GM21737 (cell line): ENCODE measurements around the gene SLC49A3.

ENCODE experiments used
- ATAC-seq: cut with Tn5 transposase; IDR thresholded peaks from one replicate; pipeline ENCODE4 v1.9.1; 2021; ENCODE audit warnings: mild to moderate bottlenecking, moderate library complexity; ENCODE audit not compliant: unreplicated experiment

SLC49A3 gene

DNA sequence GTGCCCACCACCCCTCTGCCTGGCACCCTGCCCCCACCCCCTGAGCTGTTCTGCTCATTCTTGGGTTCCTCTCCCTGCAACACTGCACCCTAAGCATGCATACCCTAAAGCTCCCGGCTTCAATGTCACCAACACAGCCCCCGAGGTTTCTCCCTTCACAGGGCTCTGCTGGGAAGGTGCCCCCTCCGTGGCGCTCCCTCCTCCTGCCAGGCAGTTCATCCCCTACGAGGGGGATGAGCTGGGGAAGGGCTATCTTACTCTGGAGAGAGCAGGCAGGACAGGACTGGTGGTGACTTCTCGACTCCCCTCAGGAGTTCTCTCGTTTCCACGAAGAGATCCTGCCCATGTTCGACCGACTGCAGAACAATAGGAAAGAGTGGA is 21.4 kb downstream of the SLC49A3 start:
- ATAC-seq, result no peak

DNA sequence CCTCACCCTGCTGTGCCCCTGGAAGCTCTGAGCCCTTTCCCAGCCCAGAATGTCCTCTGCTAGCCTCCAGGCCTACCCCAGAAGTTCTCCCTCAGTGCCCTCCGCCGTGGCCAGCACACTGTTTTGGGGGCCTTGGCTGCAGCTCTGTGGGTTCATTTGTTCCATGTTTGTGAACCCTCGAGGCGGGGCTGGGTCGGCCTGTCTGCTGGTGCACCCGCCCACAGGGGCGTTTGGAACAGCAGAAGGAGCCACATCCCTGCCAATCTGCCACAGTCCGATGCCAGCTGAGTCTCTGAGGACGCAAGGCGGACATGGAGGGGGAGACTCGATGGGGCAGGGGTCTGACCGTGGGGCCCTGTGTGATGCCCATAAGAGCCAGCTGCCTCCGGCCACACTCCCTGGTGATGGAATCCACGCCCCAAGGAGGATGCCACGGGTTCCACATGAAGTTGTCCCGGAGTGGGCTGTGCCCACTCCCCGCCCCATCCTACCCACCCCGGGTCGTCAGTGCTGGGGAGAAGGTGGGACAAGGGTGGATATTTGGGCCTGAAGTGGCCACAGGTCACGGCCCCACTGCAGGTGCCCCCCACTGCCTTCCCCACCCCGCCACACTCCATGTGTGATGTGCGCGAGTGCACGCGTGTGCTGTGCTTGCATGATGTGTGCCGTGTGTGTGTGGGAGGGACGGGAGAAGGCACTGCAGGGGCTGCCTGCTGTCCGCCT is 22.0 kb downstream of the SLC49A3 start:
- ATAC-seq, result no peak

DNA sequence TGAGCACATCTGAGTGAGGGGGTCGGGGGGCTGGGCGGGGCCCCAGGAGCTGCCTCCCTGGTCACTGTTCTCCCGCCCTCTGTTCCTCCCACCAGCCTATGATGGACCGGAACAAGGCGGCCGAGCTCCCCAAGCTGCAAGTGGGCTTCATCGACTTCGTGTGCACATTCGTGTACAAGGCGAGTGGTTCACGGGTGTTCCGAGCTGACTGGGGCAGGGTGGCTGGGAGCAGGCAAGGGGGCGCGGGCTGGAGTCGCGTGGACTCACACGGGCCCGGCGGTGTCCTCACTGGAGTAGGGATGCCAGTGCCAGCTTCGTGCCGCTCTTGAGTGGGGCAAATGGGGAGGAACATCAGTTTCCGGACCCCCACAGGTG is 22.5 kb downstream of the SLC49A3 start:
- no peak for ATAC-seq

DNA sequence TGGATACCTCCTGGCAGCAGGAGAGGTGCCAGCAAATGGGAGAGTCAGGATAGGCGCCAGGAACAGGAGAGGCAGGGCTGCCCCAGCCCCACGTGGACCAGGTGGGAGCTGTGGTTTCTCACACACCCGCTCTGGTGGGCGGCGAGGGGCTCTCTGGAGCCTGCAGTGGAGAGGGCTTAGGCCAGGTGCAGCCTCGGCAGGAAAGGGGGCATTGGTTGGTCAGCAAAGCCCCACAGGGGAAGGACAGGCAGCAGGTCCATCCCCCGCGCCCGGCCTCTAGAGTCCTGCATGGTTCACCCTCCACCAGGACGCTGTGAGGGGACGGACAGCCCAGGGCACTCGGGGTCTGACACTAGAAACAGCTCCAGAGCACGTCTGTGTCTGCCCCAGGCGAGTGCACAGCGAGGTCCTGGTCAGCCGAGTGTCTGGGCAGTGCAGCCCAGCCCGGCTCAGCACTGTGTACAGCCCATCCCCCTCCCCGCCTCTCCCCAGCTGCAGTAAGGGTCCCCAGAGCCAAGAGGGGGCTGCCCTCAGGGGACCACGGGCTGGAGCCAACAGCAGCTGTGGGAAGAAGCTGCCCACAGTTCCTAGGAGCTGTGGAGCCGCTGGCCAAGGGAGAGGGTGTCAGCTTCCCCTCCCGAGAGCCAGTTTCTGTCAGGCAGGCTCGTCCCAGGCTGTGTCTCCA is 23.1 kb downstream of the SLC49A3 start:
- ATAC-seq, result no peak

DNA sequence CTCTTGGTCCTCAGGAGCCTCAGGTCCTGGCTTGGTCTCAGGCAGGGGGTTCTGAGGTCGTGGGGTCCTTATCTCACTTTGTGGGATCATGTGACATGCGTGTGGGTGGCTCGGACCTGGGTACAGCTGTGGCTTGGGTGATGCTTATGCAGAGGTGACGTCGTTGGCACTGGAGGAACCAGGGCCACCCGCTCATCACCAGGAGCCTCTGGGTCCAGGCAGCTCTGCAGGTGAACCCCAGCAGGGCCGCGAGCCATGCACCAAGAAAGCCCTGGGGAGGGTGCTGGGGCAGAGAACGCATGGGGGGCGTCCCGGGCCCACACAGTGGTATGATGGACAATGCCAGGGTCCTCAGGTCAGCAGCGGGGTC is 23.6 kb downstream of the SLC49A3 start:
- ATAC-seq, result no peak

DNA sequence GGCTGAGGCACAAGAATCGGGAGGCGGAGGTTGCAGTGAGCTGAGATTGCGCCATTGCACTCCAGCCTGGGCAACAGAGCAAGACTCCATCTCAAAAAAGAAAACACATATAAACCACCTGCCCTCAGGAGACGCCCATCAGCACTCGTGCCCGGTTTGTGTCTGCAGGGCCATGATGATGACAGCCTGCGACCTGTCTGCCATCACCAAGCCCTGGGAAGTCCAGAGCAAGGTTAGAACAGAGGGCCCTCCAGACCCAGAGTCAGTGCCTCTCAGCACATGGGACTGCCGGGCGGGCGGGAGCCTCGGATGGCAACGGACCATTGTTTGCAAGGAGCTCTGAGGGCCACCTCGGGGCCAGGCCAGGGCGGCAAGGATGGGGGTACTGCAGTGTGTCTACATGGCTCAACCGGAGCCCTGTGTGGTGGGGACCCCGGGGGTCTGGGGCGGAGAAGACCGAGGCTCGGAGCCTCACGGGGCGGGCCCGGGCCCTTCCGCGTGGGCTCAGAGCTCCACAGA is 24.2 kb downstream of the SLC49A3 start:
- no peak for ATAC-seq

DNA sequence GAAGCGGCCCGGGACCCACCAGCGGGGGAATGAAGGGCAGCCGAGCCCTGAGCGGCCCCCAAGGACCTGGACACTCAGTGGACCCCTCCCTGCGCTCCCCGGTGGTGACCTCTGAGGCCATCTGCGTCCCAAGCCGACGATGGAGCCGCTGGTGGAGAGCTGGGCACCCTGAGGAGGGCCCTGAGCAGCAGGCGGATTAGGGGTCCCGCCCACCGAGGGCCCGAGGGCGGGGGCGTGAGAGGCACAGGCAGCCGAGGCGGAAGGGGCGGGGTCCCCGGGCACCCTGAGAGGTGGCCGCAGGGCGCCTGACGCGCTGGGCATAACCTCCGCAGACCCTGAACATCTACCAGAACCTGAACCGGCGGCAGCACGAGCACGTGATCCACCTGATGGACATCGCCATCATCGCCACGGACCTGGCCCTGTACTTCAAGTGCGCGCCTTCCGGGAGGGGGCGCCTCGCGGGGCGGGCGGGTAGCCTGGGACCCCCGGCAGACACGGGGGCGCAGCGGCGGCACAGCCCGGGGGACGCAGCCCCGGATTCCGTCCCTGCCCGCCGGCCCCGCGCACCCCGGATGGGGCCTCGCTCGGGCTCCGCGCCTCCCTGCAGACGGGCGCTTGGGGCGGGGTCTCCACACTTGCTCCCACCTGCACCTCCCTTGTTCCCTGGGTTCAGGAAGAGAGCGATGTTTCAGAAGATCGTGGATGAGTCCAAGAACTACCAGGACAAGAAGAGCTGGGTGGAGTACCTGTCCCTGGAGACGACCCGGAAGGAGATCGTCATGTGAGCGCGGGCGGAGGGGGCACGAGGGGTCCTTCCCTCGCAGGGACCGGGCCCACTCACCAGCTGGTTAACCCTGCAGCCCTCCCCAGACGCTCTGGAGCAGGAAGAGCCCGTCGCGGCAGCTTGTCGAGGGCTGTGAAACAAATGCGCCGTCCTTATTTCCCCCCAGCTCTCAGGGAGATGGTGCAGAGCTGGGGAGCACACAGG is 25.2 kb downstream of the SLC49A3 start:
- peak; percentile 77 for ATAC-seq

DNA sequence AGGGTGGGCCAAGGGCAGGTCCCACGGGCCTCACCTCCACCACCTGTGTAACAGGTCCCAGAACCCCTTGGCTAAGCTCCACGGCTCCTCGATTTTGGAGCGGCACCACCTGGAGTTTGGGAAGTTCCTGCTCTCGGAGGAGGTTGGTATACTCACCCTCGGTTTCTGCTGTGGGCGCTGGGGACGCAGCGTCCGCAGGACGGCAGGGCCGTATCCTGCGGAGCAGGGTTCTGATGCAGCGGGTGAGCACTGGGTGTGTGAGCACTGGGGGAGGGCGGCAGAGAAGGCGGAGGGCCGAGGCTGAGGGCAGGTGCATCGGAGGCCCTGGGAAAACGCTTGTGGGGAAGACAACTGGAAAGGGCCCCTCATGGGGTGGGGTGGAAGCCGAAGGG is 25.9 kb downstream of the SLC49A3 start:
- ATAC-seq, result no peak

DNA sequence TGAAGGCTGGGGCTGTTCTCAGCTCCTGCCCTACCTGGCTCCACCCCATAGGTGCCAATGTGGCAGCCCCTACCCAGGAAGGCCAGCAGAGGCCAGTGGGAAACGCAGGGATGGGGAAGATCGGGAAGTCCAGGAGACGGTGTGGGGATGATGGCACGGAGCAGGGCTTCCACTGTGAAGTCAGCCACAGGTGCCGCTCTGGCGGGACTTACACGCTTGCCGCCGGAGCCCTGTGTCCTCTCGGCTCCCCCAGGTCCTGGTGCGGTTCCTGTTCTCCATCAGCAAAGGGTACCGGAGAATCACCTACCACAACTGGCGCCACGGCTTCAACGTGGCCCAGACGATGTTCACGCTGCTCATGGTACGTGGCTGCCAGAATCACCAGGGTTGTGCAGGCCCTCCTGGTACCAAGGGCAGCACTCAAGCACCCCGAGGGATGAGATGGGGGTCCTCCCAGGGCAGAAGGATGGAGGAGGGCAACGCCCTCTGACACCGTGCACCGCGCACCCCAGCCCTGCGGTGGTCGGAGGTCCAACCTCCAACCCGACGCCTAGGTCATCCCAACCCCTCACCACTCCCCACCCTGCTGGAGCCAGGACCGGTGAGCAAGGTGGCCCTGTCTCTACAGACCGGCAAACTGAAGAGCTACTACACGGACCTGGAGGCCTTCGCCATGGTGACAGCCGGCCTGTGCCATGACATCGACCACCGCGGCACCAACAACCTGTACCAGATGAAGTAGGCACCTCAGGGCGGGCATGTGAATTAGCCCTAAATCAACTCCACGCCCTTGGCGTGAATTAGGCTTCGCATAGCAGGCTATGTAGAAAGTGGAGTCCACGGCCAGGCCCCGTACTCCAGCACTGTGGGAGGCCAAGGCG is 26.8 kb downstream of the SLC49A3 start:
- ATAC-seq, result no peak

DNA sequence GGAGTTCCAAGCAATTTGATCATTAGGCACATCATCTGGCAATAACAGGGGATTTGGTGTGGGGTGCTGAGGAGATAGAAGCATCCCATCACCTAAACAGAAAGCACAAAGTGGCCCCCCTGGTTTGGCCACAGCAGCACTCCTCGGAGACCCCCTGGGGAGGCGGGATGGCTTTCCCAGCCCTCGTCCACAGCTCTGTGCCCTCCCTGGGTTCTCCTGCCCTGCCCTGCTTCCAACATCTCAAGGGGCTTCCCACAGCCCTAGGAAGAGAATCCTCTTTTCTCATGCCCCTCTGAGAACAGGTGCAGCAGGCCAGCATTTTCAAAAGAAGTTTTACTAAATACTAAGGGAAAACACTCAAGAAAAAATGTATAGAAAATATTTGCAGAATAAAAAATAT is 27.7 kb downstream of the SLC49A3 start:
- no peak for ATAC-seq

DNA sequence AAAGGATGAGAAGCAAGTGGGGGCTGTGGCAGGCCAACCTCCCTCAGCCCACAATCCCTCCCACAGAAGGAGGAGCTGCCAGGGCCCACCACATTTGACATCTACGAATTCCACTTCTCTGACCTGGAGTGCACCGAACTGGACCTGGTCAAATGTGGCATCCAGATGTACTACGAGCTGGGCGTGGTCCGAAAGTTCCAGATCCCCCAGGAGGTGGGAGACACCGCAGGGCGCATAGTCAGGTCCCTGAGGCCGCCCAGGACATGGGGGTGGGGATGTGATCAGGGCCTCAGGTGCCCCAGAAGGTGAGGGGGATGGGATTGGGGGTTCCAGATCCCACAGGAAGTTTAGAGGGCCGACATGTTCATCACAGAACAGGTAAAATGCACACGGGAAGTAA is 28.6 kb downstream of the SLC49A3 start:
- no peak for ATAC-seq

DNA sequence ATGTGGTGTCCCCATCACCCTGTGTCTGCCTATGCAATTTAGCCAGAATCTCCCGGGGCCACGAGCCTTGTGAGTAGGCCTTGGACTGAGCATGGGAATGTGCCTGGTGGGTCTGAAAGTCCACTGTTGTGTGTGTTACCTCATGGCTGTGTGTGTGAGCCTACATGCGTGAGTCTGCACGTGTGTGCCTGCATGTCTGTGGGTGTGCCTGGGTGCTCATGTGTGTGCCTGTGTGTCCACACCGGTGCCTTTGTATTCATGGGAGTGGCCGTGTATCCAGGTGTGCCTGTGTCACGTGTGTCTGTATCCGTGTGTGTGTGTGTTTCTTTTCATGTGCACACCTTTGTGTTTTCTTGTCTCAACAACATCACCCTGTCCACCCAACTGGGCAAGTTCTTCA is 29.1 kb downstream of the SLC49A3 start:
- ATAC-seq, result no peak

DNA sequence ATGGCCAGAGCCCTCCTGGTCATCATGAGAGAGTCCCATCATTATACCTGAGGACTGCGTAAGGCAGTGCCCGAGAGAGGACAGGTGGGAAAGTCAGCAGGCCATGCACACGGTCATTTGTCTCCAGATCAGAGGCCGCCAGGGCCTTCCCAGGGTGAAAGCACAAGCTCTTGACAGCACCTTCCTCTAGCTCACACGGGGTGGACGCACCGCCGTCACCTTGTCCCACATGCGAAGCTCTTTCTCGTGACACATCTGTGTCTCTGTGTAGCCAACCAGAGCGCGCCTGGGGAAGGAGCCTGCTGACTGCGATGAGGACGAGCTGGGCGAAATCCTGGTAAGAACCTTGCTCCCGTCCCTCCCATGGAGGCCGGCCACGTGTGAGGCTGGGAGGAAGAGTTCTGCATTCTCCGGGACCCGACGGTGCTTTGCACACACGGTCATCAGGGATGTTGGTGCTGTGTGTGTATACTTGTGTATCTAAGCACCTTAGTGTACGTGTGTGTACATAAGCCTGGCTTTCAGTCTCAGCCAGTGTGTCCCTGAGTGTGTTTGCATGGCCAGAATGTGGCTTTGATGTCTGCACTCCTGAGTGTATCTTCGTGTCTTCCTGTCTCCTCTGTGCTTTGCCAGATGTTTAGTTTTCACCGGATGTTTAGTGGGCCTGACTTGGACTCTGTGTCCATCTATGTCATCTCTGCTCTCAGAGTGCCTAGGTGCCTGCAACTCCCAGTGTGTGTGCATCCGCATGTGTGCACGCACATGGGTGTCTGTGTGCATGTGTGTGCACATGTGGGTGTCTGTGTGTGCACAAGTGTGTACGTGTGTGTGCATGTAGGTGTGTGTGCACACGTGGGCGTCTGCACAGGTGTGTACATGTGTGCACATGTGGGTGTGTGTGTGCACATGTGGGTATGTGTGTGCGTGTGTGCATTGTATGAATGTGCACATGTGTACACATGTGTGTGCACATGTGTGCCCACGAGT is 30.0 kb downstream of the SLC49A3 start:
- no peak for ATAC-seq

DNA sequence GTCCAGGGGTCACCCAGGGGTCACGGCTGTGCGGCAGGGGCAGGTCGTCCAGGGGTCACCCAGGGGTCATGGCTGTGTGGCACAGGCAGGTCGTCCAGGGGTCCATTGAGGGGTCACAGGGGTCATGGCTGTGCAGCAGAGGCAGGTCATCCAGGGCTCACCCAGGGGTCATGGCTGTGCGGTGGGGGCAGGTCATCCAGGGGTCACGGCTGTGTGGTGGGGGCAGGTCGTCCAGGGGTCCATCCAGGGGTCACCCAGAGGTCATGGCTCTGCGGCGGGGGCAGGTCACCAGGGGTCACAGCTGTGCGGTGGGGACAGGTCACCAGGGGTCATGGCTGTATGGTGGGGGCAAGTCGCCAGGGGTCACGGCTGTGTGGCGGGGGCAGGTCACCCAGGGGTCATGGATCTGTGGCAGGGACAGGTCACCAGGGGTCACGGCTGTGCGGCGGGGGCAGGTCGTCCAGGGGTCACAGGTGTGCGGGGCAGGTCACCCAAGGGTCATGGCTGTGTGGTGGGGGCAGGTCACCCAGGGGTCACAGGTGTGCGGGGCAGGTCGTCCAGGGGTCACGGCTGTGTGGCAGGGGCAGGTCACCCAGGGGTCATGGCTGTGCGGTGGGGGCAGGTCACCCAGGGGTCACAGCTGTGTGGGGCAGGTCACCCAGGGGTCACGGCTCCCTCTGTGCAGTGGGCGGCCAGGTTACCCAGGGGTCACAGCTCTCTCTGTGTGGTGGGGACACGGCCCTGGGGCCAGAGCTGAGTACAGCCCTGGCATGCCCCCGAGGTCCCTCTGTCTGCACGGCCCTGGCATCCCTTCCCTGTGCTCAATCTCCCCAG is 30.9 kb downstream of the SLC49A3 start:
- no peak for ATAC-seq

DNA sequence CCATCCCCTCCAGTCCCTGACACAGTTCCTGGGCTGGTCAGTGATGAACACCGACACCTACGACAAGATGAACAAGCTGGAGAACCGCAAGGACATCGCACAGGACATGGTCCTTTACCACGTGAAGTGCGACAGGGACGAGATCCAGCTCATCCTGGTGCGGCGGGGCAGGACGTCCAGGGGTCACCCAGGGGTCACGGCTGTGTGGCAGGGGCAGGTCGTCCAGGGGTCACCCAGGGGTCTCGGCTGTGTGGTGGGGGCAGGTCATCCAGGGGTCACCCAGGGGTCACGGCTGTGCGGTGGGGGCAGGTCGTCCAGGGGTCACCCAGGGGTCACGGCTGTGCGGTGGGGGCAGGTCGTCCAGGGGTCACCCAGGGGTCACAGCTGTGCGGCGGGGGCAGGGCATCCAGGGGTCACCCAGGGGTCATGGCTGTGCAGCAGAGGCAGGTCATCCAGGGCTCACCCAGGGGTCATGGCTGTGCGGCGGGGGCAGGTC is 31.6 kb downstream of the SLC49A3 start:
- ATAC-seq, result no peak

DNA sequence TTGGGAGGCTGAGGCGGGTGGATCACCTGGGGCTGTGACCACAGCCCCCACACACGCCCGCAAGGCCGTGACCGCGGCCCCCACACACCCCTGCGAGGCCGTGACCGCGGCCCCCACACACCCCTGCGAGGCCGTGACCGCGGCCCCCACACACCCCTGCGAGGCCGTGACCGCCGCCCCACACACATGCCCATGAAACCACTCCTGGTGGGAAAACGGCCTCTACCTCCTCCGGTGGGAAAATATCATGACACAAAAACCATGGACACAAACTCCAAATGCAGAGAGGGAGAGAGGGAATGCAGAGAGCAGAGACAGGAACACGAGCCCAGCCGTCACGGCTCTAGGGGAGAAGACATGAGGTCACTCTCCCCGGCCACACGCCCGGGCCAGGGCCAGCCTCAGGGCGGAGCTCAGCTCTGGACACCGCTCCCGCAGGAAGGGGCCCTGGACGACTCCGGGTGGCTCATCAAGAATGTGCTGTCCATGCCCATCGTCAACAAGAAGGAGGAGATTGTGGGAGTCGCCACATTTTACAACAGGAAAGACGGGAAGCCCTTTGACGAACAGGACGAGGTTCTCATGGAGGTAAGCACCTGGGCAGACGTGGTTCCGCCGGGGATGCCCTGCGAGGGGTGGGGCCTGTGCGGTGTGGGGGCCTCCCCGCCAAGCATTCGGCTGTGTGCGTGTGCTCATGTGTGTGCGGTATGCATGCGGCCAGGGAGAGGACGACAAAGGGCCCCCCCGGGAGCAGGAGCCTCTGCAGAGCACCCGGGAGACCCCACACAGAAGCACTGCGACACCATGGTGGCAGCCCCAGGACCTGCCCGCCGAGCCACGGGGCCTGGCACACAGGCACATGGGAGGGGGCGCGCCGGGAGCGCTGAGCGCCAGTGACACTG is 32.3 kb downstream of the SLC49A3 start:
- ATAC-seq, result no peak

DNA sequence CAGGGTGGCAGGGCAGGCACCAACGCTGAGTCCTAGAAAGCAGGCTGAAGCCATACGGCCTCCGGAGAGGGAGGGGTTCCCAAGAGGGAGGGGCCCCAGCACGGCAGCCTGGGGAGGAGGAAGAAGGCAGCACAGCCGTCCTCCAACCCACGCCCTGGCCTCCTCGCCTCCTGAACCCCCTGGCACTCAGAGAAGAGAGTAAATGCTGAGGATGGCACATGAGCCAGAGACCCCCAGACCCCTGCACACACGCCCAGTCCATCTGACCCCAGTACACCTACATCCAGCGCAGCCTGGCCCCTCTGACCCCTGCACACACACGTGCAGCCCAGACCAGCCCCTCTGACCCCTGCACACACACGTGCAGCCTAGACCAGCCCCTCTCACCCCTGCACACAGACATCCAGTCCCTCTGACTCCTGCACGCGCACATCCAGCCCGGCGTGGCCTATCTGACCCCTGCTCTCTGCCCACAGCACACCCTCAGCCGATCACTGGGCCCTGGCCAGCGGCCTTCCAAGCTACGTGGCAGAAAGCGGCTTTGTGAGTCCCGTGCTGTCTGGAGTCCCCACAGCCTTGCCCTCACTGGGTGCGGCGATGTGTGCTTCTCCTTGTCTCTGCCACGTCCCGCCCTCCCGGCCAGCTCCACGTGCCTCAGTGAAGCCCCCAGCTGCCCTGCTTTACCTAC is 33.3 kb downstream of the SLC49A3 start:
- ATAC-seq, result no peak
